Bone marrow (tissue), 2 donors: Measurements from ENCODE around the gene PRIMA1.
"Not testable (repeated sequence)": the region's sequence is repeated elsewhere in the genome, so short reads cannot be mapped to it uniquely, and the experiment has no call there.

ENCODE experiments used
- DNase-seq, 2 donors: peaks; one replicate each; lab custom pipeline; 2025; lab: John Stamatoyannopoulos, UW

The PRIMA1 gene

GRCh38 chr14:93788293-93788542, at the start of gene PRIMA1:
Gene PRIMA1 (minus strand): TSS chr14:93788485. CDS start chr14:93787718, 767 bp downstream.
- no peak for DNase-seq

- no peak for DNase-seq
These were observed 46.5 kb upstream of the PRIMA1 start for GRCh38 chr14:93834699-93835371.

- no peak for DNase-seq
These were observed 44.4 kb upstream of the PRIMA1 start for GRCh38 chr14:93832665-93833064.

DNA sequence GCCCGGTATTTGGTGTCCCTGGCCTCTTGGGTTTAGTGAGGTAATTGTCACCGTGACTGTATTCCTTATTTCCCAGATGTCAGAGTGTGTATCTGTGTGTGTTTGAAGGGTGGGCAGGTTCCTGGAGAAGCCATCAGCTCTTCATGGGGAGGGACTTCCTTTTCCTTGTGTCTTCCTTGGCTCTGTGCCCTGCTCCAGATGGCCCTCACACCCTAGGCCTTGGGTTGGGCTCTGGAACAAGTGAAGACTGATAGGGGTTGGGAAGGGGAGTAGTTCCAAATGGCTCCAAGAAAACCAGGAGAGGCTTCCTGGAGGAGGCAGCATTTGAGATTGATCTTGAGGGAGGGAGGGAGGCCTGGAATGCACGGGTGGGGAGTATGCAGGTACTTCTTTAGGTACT, 43.8 kb upstream of the PRIMA1 start:
- DNase-seq = no peak

- DNase-seq = no peak
These were observed 42.6 kb upstream of the PRIMA1 start for GRCh38 chr14:93830753-93831461.

DNA sequence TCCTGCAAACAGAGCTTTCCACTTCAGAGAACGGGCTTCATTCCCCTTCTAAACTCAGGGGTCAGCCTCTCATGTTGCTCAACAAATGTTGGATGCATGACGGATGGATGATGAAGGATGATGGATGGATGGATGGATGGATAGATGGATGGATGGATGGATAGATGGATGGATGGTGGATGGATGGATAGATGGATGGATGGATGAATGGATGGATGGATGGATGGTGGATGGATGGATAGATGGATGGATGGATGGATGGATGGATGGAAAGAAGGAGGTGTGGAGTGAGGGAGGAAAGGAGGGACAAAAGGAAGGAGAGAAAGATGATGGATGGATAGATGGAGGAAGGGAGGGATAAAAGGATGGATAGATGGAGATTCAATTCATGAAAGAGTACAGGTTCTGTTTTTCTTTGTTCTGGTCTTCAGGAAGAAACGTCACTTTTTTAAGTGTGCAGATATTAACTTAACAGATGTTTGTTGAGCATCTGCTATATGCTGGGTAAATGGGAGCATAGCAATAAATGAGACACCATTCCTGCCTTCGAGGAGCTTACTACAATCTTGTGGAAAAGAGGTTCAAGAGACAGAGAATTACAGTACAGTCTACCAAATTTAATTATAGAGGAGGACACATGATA, 41.7 kb upstream of the PRIMA1 start:
- DNase-seq = no peak

DNA sequence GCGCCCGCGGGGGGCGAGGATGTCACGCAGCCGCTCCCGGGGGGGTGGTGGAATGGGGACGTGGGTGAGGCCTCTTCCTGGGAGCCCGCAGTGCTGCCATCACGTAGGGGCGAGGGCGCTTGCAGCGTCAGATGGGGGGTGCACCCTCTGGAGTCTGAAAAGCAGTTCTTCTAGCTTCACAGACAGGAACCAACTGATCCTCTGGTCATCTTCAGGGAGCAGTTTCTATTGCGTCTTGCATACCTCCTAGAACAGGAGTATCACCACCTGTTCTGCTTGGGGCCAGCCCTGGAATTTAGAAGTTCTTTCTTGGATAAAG, 36.9 kb upstream of the PRIMA1 start:
- DNase-seq = no peak

- no peak for DNase-seq
These were observed 36.4 kb upstream of the PRIMA1 start for GRCh38 chr14:93824518-93825234.

GRCh38 chr14:93824076-93824475, 35.8 kb upstream of the PRIMA1 start:
- DNase-seq = no peak

DNA sequence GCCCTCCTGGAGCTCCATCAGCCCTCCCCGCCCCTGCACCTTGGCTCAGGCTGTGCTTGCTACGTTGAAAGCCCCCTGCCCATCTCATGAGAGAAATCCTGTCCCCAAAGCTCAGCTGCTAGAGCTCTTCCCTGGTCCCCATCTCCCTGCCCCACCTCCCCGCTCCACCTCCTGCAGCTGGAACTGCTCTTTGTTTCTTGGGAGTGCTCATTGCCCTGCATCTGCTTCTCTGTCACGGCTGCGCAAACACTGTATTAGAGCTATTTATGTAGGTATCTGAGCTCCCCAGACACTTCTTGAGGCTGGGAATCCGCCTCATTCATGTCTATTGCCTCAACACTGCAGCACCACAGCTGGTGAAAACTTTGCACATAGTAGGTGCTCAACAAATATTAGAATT, 32.8 kb upstream of the PRIMA1 start:
- no peak for DNase-seq

- DNase-seq = no peak
These were observed 30.6 kb upstream of the PRIMA1 start for GRCh38 chr14:93818857-93819256.

DNA sequence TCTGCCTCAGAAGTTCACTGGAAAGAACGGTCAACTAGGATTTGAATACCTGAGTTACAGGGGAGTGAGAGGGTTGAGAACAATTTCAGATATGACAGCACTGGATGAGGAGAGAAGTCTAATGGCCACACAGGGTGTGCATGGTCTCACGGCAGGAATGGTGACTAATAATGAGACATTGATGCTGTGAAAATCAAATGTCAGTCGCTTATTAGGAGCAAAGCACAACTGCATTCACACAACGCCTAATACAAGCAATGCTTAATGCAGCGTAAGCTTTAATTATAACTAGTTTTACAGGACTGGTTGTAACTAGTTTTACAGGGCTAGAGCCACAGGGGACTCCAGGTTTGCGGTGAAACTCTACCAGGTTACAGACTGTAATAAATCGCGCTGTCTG, 23.4 kb upstream of the PRIMA1 start:
- DNase-seq = no peak

DNA sequence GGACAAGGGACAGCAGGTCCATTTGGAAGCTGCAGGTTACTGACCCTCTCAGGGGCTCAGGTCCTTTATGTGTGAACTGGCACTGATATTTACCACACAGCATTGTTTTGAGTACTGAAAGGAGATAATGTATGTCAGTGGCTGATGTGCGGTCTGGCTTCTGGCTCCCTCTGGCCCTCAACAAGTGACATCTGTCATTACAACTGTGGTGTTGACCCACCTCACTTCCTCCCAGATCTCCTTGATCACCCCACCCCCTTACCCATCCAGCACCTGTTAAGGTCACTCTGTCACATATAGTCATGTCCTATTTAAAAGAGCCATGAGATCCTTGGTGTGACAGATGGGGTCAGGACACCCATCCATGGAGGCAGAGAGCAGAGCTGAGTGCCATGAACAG, 22.7 kb upstream of the PRIMA1 start:
- DNase-seq = no peak

- not testable (repeated sequence) for DNase-seq
These were observed 21.5 kb upstream of the PRIMA1 start for GRCh38 chr14:93809491-93810420.

DNA sequence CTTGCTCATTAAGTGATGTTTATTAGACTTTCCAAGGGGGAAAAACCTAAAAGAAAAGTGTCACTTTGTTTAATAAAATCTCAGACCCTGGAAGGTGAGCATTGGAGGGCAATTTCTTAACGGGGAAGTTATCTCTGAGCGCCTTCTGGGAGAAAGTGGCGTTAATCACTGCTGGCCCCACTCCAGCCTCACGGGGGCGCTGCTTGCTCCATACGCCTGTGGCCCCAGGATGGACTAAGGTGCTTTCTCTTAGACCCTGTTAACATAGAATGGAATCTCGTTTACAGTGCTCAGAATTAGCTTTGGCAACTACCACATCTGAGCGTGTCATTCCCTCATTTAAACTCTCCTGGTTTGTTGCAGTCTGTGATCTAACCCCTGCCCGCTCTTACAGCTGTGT, 16.4 kb upstream of the PRIMA1 start:
- no peak for DNase-seq

DNA sequence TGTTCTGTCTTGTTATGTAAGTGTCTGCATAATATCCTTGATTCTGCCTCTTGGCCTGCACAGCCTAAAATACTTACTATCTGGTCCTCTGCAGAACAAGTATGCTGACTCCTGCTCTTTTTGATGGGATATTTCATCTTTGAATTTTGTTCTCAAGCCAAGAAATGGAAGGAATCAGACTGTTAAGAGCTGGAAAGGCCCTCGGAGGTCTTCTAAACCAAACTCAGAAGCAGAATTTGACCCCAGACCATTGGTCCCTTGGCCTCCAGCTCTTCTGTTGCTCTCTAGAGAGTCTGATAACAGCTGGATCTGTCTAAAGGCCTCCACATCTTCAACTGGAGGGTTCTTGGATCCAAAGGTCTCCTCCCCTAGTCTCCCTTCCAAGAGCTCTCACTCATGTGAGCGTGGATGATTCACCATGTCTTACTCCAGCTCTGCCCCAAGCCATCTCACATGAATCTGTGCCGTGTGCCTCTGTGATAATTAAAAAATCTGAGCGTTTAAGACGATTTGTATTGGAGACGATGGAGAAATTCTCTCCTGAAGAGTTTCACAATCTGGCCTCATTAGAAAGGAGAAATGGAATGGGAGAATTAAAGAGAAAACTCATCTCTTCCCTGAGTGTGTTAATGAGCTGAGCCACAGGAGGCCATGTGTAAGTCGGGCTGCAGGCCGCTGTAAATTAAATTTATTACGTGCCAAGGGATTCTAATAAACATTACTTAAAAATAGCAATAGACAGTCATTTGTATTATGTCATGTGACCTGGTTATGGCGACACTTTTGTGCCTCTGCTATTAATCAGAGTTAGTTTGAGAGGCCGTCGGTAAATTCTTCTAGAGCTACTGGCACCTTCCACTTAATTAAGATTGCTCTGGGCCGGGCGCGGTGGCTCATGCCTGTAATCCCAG, 15.4 kb upstream of the PRIMA1 start:
- DNase-seq = no peak

DNA sequence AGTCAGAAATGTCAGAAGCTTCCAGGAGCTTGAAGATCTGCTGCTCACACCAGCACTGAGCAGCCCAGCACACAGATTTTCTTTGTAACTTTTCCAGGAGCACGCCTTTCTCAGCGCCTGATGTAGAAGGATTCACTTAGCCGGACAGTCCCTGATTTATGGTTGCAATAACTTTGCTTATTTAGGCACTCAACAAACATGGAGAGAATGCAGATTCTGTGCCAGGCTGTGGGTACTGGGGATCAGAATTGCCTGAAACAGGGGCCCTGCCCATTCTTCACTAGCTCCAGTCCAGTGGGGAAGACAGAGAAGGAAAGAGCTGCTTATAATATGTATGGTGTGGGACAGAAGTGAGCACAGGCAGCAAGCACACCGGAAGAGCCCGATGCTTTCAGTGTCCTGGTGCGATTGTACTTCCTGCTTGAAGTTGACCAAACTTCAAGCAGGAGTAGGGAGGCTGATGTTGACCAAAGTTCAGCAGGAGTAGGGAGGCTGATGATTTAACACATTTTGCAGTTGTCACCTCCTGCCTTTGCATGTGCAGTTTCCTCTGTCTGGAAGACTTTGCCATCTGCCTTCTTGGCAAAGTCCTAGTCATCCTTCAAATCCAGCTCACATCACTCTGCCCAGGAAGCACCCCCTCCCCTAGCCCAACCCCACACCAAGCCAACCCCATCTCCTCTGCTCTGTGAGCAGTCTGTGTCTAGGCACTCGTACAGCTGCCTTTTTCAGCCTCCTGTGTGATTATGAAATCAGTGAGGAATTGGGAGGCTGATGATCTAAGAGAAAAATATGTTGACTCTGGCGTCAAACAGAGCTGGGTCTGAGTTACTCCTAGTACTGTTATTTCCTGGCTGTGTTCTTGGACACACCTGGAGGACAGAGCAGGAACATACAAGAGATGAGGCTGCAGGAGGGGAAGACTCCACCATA, 12.0 kb upstream of the PRIMA1 start:
- no peak for DNase-seq

GRCh38 chr14:93799617-93799988, 11.3 kb upstream of the PRIMA1 start:
- DNase-seq = no peak

DNA sequence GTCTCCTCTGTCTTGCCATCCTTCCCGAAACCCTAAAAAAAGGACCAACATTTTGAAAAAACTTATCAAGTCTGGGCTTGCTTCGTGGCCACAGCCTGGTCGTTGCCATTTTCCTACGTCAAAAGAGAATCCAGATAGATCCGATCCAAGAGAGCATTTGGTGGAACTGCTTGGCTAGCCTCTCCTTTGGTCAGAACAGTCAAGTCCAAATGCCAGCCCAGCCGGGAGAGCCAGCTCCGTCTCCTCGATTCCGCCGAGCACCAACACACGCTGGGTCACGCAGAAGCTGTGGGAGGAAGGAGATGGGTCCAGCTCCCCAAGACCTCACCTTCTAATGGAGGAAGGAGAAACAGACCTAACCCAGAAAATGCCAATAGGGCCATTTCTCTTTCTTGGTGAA, 9.3 kb upstream of the PRIMA1 start:
- no peak for DNase-seq

DNA sequence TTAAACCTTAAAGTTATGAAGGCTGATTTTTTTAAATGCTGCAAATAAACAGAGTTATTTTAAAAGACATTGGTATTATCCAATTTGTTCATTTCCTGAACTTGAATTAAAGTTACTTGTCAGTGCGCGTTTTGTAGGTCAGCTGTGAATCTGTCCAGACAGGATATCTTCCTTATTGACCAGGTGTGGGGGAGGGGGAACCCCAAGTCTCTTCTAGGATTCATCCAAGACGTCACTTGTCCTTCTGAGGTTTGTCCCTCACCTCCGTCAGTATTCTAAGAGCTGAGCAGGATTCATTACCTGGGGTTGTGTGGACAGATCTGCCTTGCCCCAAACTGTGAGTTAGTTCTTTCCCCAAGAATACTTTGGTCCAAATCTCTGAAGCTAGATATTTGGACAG, 8.8 kb upstream of the PRIMA1 start:
- DNase-seq = no peak
